HG02885 (cell line): Measurements from ENCODE around the gene POGLUT2.
"Not testable (repeated sequence)": the region's sequence is repeated elsewhere in the genome, so short reads cannot be mapped to it uniquely, and the experiment has no call there.

Experiments used
- ATAC-seq: cut with Tn5 transposase; IDR thresholded peaks from one replicate; pipeline ENCODE4 v1.9.1; 2021; ENCODE audit warnings: mild to moderate bottlenecking; ENCODE audit not compliant: unreplicated experiment, poor library complexity

The POGLUT2 gene

DNA sequence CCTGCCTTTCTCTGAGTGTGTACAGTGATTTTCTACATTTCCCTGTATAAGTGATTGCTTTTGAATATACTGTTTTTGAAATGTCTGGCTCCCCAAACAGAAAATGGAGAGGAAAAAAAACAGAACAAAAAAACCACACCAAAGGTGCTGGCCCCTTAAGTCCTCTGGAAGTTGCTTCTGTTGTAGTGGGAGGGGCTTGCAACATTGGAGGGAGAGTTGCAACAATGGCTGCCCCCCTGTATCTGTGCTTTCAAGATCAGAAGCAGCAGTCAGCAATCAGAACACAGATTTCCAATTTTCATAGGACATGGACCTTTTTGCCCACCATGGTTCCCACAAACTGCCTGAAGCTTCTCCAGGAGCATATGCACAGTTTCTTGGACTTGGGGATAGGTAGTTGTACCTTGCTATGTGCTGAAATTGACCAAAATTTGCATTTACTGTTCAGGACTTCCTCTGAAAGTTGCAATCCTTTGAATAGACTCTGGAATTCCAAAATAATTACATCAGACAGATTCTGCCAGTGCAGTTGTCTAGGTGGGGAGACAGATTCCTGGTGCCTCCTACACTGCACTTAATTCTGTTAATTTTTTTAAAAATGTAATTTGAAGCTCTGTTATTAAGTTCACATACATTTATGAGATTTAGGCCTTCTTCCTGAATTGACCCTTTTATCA, 14.0 kb upstream of the POGLUT2 start:
- ATAC-seq, result peak; percentile 56

DNA sequence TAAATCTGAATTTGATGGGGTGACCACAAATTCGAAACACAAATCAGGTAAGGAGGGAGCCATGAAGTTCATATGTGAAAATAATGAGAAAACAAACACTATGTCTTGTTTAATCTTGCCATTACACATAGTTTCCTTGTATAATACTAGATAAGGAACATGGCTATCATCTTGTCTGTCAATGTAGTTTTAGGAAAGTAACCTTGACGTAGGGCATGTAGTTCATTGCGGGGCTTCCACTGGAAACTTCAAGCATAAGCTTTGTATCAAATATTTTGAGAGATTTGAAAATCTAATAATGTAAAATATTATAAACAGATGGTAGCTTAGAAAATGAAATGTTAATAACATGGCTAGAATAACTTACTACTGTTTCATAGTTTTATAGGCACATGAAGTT, 8.9 kb upstream of the POGLUT2 start:
- ATAC-seq, result no peak

DNA sequence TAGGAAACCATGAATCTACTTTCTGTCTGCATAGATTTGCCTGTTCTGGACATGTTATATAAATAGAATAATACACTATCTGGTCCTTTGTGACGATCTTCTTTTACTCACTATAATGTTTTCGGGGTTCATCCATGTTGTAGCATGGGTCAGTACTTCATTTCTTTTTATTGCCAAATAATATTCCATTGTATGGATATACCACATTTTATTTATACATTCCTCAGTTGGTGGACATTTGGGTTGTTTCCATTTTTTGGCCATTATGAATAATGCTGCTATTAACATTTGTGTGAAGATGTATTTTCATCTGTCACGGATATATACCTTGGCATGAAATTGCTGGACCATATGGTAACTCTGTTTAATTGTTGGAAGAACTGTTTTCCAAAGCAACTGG, 6.9 kb upstream of the POGLUT2 start:
- ATAC-seq, result no peak

DNA sequence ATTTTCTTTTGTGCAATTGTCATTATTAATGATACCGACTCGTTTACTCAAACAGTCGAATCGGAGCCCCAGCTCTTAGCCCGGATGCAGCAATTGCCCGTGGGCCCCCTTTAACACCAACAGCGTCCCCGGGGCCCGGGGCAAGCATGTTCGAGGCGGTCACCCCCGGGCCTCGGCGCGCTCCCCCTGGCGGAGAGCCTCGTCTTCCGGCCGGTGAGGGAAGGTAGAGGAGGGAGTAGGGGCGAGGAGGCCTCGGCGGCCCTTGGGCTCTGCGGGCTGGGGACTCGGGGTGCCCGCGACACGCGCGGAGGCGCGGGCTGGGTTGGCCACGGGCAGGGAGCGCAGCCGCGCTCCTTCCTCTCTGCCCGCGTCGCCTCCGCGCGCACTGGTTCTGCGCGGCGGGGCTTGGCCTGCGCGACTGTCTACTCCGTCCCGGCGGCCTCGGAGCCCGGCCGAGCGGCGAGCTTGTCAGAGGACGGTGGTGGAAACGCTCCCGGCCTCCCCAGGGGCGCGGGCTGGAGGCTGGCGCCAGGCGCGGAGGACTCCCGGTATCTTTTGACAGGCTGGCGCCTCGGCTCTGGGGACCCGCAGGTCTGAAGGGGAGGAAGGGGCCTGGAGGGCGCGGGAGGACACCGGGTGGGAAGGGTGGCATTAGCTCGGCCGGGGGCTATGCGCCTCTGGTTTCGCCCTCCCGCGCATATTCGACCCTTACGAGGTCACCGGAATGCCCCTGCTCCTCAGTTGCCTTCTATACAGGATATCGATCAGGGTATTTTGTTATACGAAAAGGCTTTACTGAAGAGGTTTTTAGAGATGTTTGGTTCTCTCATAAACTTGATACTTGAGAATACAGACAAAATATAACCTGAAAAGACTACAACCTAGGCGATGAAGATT, 1.6 kb upstream of the POGLUT2 start:
- peak; percentile 78 for ATAC-seq

DNA sequence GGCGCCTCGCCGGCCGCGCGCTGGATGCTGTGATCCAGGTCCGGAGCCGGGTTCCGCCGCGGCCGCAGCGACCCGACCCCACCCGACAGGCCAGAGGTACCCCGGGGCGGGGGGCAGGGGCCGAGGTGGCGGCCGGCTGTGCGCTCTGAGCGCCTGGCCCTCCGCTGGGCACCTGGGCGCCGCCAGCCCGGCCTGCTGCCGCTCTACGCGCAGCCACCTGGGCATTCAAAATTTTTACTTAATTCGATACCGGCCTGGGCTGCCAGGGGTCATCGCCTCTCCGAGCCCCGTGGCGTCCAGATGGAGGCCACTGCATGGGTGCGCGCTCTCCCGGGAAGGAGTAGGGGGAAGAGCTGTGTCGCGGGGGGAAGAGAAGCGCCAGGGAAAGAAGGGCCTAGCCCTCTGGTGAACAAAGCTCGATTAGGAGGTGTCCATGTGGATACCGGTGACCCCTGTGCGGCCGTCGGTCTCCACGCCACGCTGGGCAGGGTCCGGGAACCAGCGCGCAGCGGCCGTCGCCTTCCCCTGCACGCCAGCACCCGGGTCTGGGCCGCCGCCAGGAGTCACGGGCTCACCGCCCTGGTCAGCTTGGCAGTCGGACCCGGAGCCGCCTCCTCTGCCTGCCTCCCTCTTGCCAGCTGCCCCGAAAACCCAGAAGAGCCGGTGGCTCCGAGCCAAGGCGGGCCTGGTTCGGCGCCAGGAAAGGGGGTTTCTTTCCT, 809 bp upstream of the POGLUT2 start:
- ATAC-seq, result peak; percentile 12

DNA sequence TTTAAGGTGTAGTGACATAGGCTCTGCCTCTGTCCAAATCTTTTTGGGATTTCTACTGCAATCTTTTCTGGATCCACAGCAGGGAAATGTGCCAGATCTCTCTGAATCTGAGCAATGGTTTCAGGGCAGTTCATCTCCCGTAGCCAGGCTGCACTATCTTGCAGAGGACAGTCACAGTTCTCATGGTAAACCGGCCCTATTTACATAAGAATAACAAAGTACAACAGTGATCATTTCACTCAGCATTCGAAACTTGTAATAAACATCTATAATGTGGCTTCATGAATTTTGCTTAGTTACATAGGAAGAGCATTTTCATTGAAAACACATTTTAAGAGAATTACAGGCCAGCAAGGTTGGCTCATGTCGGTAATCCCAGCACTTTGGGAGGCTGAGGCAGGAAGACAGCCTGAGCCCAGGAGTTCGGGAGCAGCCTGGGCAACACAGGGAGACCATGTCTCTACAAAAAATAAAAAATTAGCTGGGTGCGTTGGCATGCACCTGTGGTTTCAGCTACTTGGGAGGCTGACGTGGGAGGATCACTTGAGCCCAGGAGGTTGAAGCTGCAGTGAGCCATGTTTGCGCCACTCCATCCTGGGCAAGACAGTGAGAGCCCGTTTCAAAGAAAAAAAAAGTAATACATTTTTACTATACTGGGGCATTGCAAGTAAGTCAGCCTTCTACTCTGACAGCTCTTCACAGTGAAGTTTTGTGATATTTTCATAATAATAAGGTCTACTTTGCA, 5.0 kb downstream of the POGLUT2 start:
- ATAC-seq, result no peak

DNA sequence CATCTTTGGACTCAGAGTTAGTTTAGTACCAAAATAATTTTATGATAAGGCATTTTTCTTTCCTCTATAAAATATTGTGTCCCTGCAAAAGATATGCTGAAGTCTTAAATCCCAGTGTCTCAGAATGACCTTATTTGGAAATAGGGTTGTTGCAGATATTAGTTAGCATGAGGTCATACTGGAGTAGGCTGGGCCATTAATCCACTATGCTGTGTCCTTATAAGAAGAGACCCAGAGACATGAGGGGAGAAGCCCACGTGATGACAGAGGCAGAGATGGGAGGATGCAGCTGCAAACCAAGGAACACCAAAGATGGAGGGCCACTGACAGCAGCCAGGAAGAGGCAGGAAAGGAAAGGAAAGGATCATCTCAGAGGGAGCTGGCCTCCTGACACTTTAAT, 6.4 kb downstream of the POGLUT2 start:
- ATAC-seq, result no peak

DNA sequence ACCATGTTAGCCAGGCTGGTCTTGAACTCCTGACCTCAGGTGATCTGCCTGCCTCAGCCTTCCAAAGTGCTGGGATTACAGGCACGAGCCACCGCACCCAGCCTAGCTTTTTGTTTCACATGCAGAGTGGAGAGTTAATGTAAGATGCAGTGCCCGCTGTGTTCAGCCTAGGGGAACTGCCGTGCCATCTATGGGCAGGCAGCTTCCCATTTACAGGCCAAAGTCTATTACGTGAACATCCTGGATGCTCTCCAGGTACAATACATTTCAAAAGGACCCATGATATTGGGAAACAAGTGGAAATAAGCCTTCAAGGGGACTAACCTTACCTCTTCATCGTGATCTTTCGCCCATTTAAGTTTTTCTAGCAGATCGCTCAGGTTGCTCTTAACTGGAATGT, 10.1 kb downstream of the POGLUT2 start:
- ATAC-seq, result no peak

DNA sequence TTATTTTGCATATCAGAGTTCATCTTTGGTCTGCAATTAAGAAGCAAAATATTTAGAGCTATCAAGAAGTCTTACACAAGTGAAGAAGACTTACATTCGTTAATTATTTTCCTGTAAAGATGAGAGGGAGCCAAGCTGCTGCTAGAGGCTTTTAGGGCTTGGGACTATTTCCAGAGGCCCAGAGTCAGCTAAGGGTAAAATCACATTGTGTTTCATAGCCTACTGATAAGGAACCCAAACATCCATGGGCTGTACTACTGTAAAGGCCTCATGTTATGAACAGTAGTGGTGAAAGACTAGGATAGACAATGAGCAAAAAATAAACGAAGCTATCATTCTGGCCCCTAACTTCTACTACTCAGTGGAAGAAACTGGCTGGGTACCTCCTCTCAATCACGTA, 14.3 kb downstream of the POGLUT2 start:
- no peak for ATAC-seq

DNA sequence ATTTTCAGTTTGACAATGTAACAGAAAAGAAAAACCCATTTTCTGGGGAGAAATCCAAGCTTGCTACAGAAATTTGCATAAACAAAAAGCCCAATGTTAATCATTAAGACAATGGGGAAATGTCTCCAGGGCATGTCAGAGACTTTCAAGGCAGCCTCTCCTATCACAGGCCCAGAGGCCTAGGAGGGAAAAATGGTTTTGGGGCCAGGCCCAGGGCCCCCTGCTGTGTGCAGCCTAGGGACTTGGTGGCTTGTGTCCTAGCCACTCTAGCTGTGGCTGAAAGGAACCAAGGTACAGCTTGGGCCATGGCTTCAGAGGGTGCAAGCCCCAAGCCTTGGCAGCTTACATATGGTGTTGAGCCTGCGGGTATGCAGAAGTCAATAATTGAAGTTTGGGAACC, 17.2 kb downstream of the POGLUT2 start:
- no peak for ATAC-seq

DNA sequence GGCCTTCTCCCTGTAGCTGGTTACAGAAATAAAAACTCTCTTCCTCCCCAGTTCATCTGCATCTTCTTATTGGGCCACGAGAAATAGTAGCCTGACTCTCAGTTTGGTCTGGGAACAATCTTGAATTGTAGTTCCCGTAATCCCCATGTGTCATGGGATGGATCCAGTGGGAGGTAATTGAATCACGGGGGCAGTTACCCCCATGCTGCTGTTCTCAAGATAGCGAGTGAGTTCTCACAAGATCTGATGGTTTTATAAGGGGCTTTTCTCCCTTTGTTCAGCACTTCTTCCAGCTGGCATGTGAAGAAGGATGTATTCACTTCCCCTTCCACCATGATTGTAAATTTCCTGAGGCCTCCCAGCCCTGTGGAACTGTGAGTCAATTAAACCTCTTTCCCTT, 18.1 kb downstream of the POGLUT2 start:
- ATAC-seq, result not testable (repeated sequence)

DNA sequence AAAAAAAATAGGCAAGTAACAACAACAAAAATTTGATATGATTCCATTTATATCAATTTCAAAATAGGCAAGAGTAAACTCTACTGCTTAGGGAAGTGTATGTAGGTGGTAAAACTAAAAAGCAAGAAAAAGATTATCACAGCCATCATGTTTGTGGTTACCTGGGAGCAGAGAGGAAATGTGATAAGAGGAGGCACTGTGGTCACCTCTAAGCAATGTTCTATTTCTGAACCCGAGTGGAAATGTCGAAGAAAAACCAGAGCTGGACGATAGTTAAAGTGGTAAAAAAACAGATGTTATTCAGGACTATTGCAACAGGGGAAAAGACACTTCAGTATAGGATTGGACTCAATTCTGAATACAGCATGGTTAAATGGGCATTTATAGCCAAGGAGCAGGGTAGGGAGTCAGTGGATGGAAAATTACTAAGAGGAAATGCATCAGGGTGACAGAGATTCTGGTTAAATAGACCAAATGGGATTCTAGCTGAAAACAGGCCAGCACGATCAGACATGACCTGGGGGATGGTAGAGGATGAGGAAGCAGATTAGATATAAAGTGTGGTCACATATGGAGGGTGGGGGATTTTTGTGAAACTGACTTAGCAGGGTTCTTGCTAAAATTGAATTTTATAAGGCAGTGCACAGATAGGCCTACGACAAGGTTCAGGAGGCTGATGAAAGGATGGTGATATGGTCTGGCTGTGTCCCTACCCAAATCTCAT, 19.2 kb downstream of the POGLUT2 start:
- ATAC-seq, result peak; percentile 72

DNA sequence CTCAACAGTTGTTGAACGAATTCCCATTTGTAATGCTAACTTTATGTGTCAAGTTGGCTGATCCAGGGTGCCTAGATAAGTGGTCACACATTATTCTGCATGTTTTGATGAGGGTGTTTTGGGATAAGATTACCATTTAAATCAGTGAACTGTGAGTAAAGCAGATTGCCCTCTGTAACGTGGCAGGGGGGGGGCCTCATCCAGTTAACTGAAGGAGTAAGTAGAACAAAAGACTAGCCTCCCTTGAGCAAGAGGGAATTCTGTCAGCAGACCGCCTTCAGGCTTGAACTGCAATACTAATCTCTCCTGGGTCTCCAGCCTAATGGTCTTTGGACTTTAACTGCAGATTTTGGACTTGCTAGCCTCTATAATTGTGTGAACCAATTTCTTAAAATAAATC, 21.0 kb downstream of the POGLUT2 start:
- ATAC-seq, result no peak

DNA sequence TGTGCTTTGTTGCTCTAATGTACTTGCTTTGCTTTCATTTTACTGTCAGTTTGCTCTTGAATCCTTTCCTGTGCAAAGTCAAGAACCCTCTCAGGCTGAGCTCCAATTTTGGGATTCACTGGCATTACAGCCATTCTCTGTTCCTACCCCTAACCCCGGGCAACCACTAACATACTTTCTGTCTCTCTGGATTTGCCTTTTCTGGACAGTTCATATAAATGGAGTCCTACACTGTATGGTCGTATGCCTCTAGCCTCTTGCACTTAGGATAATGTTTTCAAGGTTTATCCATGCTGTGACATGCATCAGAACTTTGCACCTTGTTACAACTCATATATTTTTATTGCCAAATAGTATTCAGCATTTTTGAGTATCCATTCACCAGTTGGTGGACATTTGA, 22.5 kb downstream of the POGLUT2 start:
- no peak for ATAC-seq

DNA sequence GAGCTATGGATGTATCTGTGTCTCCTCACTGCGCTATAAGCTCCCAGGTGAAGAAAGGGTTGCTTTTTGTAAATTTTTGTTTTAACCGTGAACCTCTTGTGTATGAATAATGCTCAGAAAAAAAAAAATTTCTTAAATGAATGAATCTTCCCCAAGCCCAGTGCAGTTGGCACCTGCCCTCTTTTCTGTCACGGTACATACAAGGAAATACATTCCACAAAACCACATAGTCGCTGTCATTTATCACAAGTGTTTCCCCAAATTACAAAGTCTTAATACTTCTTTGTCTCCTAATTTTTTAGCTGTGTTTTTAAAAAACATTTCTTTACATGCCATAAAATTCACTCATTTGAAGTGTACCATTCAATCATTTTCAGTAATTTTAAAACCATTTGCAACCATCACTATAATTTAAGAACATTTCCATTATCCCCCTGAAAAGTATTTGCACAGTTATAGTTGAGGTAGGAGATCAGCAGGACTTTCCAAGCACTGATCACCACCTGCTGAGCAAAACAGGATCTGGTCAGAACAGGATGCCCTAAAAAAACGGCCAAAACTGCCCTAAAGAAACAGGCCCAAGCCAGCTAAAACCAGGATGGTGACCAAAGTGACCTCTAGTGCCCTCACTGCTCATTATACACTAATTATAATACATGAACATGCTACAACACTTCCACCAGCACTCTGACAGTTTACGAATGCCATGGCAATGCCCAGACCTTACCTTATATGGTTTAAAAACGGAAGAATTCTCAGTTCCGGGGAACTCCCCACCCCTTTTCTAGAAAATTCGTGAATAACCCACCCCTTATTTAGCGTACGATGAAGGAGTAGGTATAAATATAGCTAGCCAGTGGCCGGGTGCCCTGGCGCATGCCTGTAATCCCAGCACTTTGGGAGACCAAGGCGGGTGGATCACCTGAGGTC, 23.9 kb downstream of the POGLUT2 start:
- ATAC-seq, result no peak

DNA sequence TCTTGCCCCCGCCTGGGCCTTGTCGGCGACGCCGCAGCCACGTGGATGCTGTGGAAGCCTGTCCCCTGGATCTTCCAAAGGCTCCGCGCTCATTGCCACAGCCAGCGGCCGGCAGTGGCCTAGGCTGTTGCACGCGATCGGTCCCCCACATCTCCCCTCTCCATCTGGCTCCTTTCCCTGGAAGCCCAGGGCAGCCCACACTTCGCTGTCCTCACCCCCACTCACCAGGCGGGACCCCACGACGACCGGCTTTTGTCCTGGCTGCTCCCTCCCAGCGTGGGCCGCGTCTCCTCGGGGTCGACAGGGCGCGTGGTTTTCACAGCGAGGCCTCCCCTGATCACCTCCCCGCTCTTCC, 24.6 kb downstream of the POGLUT2 start:
- no peak for ATAC-seq

DNA sequence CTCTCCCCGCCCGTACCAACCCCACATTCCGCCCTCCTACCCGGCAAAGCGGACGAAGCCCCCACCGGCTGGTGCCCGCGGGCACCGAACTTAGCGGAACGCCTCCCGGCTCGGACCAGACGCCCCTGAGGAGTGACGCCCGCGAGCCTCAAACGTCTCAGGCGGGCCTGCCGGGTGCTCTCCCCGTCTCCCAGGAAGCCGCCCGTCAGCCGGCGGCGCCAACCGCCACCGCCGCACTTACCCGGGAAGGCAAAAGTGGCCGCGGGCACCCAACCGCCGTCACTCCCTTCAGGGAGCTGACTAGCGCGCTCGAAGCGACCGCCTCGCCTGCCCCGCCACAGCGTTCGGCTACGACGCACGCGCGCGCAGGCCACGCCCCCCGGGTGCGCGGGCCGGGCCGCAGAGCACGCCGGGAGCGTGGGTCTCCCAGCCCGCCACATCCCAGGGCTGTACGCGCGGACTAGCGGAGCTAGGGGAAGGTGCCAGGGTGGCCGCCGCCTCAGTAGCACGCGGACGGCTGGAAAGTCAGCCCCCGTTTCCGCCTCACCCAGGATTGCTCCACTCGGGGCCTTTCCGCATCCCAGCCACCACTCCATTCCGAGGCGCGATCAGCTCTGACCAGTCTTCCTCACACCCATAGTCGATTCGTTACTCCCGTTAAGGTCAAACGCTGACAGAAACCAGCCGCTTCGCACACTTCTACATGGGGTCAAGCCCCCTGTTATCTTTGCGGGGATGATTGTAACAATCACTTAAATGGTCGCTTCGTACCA, 25.1 kb downstream of the POGLUT2 start, which contains the start of gene TEX30:
TSS of gene TEX30 (minus strand) at position 346 of the 773 bp plus-strand sequence. CDS start 3,760 bp downstream, outside the sequence.
- peak; percentile 93 for ATAC-seq

DNA sequence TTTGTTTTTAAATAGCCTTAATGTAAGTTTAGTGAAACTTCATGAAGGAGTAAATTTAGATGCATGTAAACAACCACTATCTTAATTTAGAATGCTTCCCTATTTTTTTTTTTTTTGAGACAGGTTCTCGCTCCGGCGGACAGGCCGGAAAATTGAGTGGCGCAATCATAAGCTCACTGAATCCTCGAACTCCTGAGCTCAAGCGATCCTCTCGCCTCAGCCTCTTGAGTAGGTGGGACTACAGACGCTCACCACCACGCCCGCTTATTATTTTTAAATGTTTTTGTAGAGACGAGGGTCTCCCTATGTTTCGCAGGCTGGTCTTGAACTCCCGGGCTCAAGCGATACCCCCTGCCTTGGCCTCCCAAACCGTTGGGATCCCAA, 26.7 kb downstream of the POGLUT2 start:
- no peak for ATAC-seq
